Measurements from ENCODE around the gene RNF138.
"Not testable (repeated sequence)": the region's sequence is repeated elsewhere in the genome, so short reads cannot be mapped to it uniquely, and the experiment has no call there.

DNA sequence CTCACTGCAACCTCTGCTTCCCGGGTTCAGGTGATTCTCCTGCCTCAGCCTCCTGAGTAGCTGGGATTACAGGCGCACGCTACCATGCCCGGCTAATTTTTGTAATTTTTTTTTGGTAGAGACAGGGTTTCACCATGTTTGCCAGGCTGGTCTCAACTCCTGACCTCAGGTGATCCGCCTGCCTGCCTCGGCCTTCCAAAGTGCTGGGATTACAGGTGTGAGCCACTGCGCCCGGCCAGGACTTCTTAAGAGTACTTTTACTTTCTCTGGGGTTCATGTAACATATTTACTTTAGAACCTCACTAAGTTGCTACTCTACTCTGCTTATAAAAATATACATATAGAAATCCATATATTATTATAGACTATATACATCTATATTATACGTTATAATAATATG is 67.0 kb downstream of the RNF138 start:
- TF ChIP-seq, protein P1, sequence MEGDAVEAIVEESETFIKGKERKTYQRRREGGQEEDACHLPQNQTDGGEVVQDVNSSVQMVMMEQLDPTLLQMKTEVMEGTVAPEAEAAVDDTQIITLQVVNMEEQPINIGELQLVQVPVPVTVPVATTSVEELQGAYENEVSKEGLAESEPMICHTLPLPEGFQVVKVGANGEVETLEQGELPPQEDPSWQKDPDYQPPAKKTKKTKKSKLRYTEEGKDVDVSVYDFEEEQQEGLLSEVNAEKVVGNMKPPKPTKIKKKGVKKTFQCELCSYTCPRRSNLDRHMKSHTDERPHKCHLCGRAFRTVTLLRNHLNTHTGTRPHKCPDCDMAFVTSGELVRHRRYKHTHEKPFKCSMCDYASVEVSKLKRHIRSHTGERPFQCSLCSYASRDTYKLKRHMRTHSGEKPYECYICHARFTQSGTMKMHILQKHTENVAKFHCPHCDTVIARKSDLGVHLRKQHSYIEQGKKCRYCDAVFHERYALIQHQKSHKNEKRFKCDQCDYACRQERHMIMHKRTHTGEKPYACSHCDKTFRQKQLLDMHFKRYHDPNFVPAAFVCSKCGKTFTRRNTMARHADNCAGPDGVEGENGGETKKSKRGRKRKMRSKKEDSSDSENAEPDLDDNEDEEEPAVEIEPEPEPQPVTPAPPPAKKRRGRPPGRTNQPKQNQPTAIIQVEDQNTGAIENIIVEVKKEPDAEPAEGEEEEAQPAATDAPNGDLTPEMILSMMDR (IDR thresholded peaks at IDR 0.05): not testable (repeated sequence)
- not testable (repeated sequence) for TF ChIP-seq POLR2A, EP300, POLR2AphosphoS5 (IDR thresholded peaks at IDR 0.05)

All from gastroesophageal sphincter (tissue), 3 donors.